Smooth muscle cell (in vitro differentiated cells): Measurements from ENCODE around the gene BACE1-AS. TPM values are rescaled to one million over a fixed set of nuclear protein-coding genes. Genes with fewer than 3 reads are reported as not detected.

Experiments used
- DNase-seq: peaks from one replicate; lab custom pipeline; 2025; ENCODE audit not compliant: unreplicated experiment; lab: John Stamatoyannopoulos, UW
- H2AFZ ChIP-seq: fragments of 200-600 bp; sonication (generic); 2 replicates; pipeline ENCODE4 v1.6.0; 2016; ENCODE audit warnings: antibody characterized with exemption, low read depth, mild to moderate bottlenecking
- H3F3A ChIP-seq: fragments of 200-600 bp; sonication (generic); 2 replicates; pipeline ENCODE4 v1.6.0; 2017; ENCODE audit warnings: antibody characterized with exemption, low read depth
- H3K27ac ChIP-seq: fragments of 200-600 bp; sonication (generic); 2 replicates; pipeline ENCODE4 v1.5.1; 2016; ENCODE audit warnings: low read depth, mild to moderate bottlenecking
- H3K27me3 ChIP-seq: fragments of 200-600 bp; sonication (generic); 2 replicates; pipeline ENCODE4 v1.6.1; 2016; ENCODE audit warnings: low read depth, mild to moderate bottlenecking
- H3K36me3 ChIP-seq: fragments of 200-600 bp; sonication (generic); 2 replicates; pipeline ENCODE4 v1.5.1; 2016; ENCODE audit warnings: low read depth
- H3K4me1 ChIP-seq: fragments of 200-600 bp; sonication (generic); 2 replicates; pipeline ENCODE4 v1.5.1; 2016; ENCODE audit warnings: low read depth
- H3K4me2 ChIP-seq: fragments of 200-600 bp; sonication (generic); 2 replicates; pipeline ENCODE4 v1.6.0; 2016; ENCODE audit warnings: mild to moderate bottlenecking
- H3K4me3 ChIP-seq: fragments of 200-600 bp; sonication (generic); 2 replicates; pipeline ENCODE4 v1.5.1; 2016; ENCODE audit warnings: mild to moderate bottlenecking
- H3K79me2 ChIP-seq: fragments of 200-600 bp; sonication (generic); 2 replicates; pipeline ENCODE4 v1.6.0; 2016; ENCODE audit warnings: low read depth, mild to moderate bottlenecking
- H3K9ac ChIP-seq: fragments of 200-600 bp; sonication (generic); 2 replicates; pipeline ENCODE4 v1.6.0; 2016; ENCODE audit warnings: low read depth
- H3K9me3 ChIP-seq: fragments of 200-600 bp; sonication (generic); replicated peaks from 2 replicates; pipeline ENCODE4 v1.5.1; 2016; ENCODE audit warnings: low read depth
- H4K20me1 ChIP-seq: fragments of 200-600 bp; sonication (generic); 2 replicates; pipeline ENCODE4 v1.6.0; 2016; ENCODE audit warnings: low read depth
- CTCF ChIP-seq: fragments of 200-600 bp; sonication (generic); IDR thresholded peaks from 2 replicates; pipeline ENCODE4 v1.5.1; 2017; ENCODE audit warnings: borderline replicate concordance, mild to moderate bottlenecking, antibody characterized with exemption; ENCODE audit not compliant: insufficient read depth, poor library complexity, severe bottlenecking
- WGBS: methylation state at CpG from one replicate; pipeline ENCODE4 v1.1.7; 2016; ENCODE audit warnings: low lambda C conversion rate; 5-methylcytosine and 5-hydroxymethylcytosine counted together
- polyA plus RNA-seq: library from polyadenylated mRNA; unstranded; fragments of >200 nt; fragmentation: Nextera tagmentation; extraction: Ambion mirVana; gene quantifications from 2 replicates; pipeline ENCODE4 v1.2.1, GENCODE V29; 2016
- small RNA-seq: library from RNA; depleted of rRNA; stranded (forward); fragments of <200 nt; gene quantifications from one replicate; pipeline ENCODE3, GENCODE V24; 2014
- total RNA-seq: library from RNA; depleted of rRNA; stranded (reverse); fragments of >200 nt; gene quantifications from 2 replicates; pipeline ENCODE4 v1.2.3, GENCODE V29; 2014

Gene BACE1-AS
- total and polyA plus RNA-seq, 2 experiments from 2014 or later = 1.9 to 6.6 TPM

- Histone ChIP-seq H4K20me1 (peaks cover 16% of the 10 kb centered on the region), H3K36me3 (peaks cover 4% of the 10 kb centered on the region), H3K4me2 (no peak overlapping the region), H3K79me2 (no peaks in the 10 kb centered on the region), H3K27me3 (no peaks in the 10 kb centered on the region), H3K27ac (no peak overlapping the region), H3K9ac (no peak overlapping the region), H3K9me3 (no peaks in the 10 kb centered on the region), H3F3A (no peaks in the 10 kb centered on the region), H2AFZ (no peak overlapping the region), H3K4me1 (no peaks in the 10 kb centered on the region), H3K4me3 (no peak overlapping the region)
- WGBS = 99% methylated on average over 4 of the region's 4 CpGs
- no peak for DNase-seq
- TF ChIP-seq CTCF = no peak
These were observed 45.9 kb downstream of the BACE1-AS start for GRCh38 chr11:117337076-117337475.

Small RNA genes within 50 kb of the gene (small RNA-seq; reads per million reads assigned to genes)
- not detected for gene RF00564

Other genes with a start within 250 kb of the BACE1-AS start
- 8.7 and 11.9 TPM in 2 replicates for gene SIK3, start 192.9 kb upstream of the BACE1-AS start, total RNA-seq
- 11.0 and 11.8 TPM in 2 replicates for gene SIK3, start 192.9 kb upstream of the BACE1-AS start, polyA plus RNA-seq
- 140 and 146 TPM in 2 replicates for gene PAFAH1B2, start 147.1 kb upstream of the BACE1-AS start, total RNA-seq
- gene PAFAH1B2, start 147.1 kb upstream of the BACE1-AS start, polyA plus RNA-seq = 30.7 and 42.9 TPM in 2 replicates
- 24.7 and 35.0 TPM in 2 replicates for gene SIDT2, start 112.6 kb upstream of the BACE1-AS start, total RNA-seq
- 11.6 and 21.2 TPM in 2 replicates for gene SIDT2, start 112.6 kb upstream of the BACE1-AS start, polyA plus RNA-seq
- 1,972 and 2,130 TPM in 2 replicates for gene TAGLN, start 92.0 kb upstream of the BACE1-AS start, total RNA-seq
- gene TAGLN, start 92.0 kb upstream of the BACE1-AS start, polyA plus RNA-seq = 2,069 and 2,250 TPM in 2 replicates
- gene PCSK7, start 59.3 kb upstream of the BACE1-AS start, total RNA-seq = 20.8 and 36.4 TPM in 2 replicates
- gene PCSK7, start 59.3 kb upstream of the BACE1-AS start, polyA plus RNA-seq = 23.5 and 40.7 TPM in 2 replicates
- gene RNF214, start 58.7 kb upstream of the BACE1-AS start, total RNA-seq = 12.6 and 15.8 TPM in 2 replicates
- 10.9 and 17.3 TPM in 2 replicates for gene RNF214, start 58.7 kb upstream of the BACE1-AS start, polyA plus RNA-seq
- gene BACE1, start 24.9 kb downstream of the BACE1-AS start, total RNA-seq = 26.6 and 32.4 TPM in 2 replicates
- 17.5 and 22.4 TPM in 2 replicates for gene BACE1, start 24.9 kb downstream of the BACE1-AS start, polyA plus RNA-seq
- 11.2 and 14.9 TPM in 2 replicates for gene CEP164, start 36.5 kb downstream of the BACE1-AS start, total RNA-seq
- gene CEP164, start 36.5 kb downstream of the BACE1-AS start, polyA plus RNA-seq = 30.7 and 36.3 TPM in 2 replicates